ENCODE measurements around the gene CAMK2G.
"Not testable (repeated sequence)": the region's sequence is repeated elsewhere in the genome, so short reads cannot be mapped to it uniquely, and the experiment has no call there.

The CAMK2G gene

GRCh38 chr10:73809061-73809818 lies 65.1 kb downstream of the CAMK2G start:
- DNase-seq, result no peak

GRCh38 chr10:73808021-73808815 lies 66.1 kb downstream of the CAMK2G start:
- DNase-seq, result no peak

- DNase-seq, result no peak
These were observed 66.9 kb downstream of the CAMK2G start for GRCh38 chr10:73807471-73807870.

GRCh38 chr10:73806176-73806950 lies 68.0 kb downstream of the CAMK2G start:
- DNase-seq, result no peak

- DNase-seq, result no peak
These were observed 70.6 kb downstream of the CAMK2G start for GRCh38 chr10:73803680-73804286.

- DNase-seq, result no peak
These were observed 71.9 kb downstream of the CAMK2G start for GRCh38 chr10:73802276-73802991.

- no peak for DNase-seq
These were observed 73.1 kb downstream of the CAMK2G start for GRCh38 chr10:73801253-73801590.

GRCh38 chr10:73800560-73801252 lies 73.6 kb downstream of the CAMK2G start:
- DNase-seq, result no peak

GRCh38 chr10:73799899-73800559 lies 74.3 kb downstream of the CAMK2G start:
- no peak for DNase-seq

GRCh38 chr10:73798927-73799560 lies 75.3 kb downstream of the CAMK2G start:
- DNase-seq, result no peak

- no peak for DNase-seq
These were observed 76.3 kb downstream of the CAMK2G start for GRCh38 chr10:73798087-73798486.

GRCh38 chr10:73797324-73798025 lies 76.9 kb downstream of the CAMK2G start:
- no peak for DNase-seq

- DNase-seq, result no peak
These were observed 77.6 kb downstream of the CAMK2G start for GRCh38 chr10:73796766-73797165.

- DNase-seq, result not testable (repeated sequence)
These were observed 78.3 kb downstream of the CAMK2G start for GRCh38 chr10:73796035-73796434.

GRCh38 chr10:73795491-73795890 lies 78.9 kb downstream of the CAMK2G start:
- not testable (repeated sequence) for DNase-seq

- no peak for DNase-seq
These were observed 80.9 kb downstream of the CAMK2G start for GRCh38 chr10:73793456-73793855.

GRCh38 chr10:73791871-73792400 lies 82.4 kb downstream of the CAMK2G start:
- DNase-seq, result no peak

- DNase-seq, result no peak
These were observed 83.3 kb downstream of the CAMK2G start for GRCh38 chr10:73790886-73791625.

GRCh38 chr10:73789659-73790055 lies 84.7 kb downstream of the CAMK2G start:
- DNase-seq, result no peak
